ENCODE measurements around the gene BPIFB2.

DNA sequence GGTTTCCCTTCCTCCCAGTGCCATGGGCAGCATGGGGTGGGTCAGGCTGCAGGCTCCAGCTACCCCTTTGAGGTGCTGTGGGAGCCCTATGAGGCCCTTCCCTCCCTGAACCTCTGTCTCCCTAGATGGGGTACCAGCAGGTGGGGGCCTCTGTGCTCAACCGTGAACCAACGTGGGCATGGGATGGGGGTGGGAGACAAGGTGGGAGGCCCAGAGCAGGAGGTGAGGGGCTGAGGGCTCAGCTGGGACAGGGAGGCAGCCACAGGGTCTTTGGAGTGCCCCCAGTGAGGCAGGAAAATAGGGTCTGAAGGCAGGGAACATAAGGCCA is 36.6 kb upstream of the BPIFB2 start:
- TF ChIP-seq, protein P1, sequence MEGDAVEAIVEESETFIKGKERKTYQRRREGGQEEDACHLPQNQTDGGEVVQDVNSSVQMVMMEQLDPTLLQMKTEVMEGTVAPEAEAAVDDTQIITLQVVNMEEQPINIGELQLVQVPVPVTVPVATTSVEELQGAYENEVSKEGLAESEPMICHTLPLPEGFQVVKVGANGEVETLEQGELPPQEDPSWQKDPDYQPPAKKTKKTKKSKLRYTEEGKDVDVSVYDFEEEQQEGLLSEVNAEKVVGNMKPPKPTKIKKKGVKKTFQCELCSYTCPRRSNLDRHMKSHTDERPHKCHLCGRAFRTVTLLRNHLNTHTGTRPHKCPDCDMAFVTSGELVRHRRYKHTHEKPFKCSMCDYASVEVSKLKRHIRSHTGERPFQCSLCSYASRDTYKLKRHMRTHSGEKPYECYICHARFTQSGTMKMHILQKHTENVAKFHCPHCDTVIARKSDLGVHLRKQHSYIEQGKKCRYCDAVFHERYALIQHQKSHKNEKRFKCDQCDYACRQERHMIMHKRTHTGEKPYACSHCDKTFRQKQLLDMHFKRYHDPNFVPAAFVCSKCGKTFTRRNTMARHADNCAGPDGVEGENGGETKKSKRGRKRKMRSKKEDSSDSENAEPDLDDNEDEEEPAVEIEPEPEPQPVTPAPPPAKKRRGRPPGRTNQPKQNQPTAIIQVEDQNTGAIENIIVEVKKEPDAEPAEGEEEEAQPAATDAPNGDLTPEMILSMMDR (IDR thresholded peaks at IDR 0.05 in 2 of 3, conservative IDR thresholded peaks at IDR 0.05 in 1 of 3; ENCODE audit: control insufficient read depth in 2 of 3, extremely low read depth in 1 of 3, insufficient read depth in 1 of 3, low read depth in 3 of 3, low read length in 3 of 3): no peak
- TF ChIP-seq ZBTB33 (IDR thresholded peaks at IDR 0.05) (no peak), HCFC1 (IDR thresholded peaks at IDR 0.05; ENCODE audit: low read length) (no peak), IRF4 (IDR thresholded peaks at IDR 0.05; ENCODE audit: low read depth, low read length) (no peak), BCL3 (IDR thresholded peaks at IDR 0.05; ENCODE audit: borderline replicate concordance, insufficient read depth, low read depth, low read length, poor library complexity, severe bottlenecking) (no peak), CEBPB (IDR thresholded peaks at IDR 0.05; ENCODE audit: borderline replicate concordance in 1 of 2, low read depth in 2 of 2, low read length in 2 of 2) (no peak), POLR2A (IDR thresholded peaks at IDR 0.05; ENCODE audit: low read depth, low read length) (no peak; the same call in 1 of the 2 replicates)

All from GM12878 (cell line).